Measurements from ENCODE around the gene DDX39A. TPM values are rescaled to one million over a fixed set of nuclear protein-coding genes. Genes with fewer than 3 reads are reported as not detected.

The DDX39A gene
- total and polyA plus RNA-seq, 2 of the 8 experiments (the other 6 are each of a cell fraction or from before 2014, with no cell fraction given), result 139 TPM

GRCh38 chr19:14425696-14426138 is 6.6 kb upstream of the DDX39A start:
- Histone ChIP-seq H2BK5ac (ENCODE audit: low read depth, low read length) (no peak overlapping the region), H3K14ac (ENCODE audit: insufficient read length) (no peak overlapping the region), H3K9ac (replicated peaks in 1 of 4; ENCODE audit: extremely low read depth in 1 of 4, low read depth in 3 of 4, low read length in 3 of 4) (no peak overlapping the region), H2BK15ac (ENCODE audit: low read length) (no peak overlapping the region), H3K23ac (ENCODE audit: insufficient read length) (no peak overlapping the region), H3K23me2 (ENCODE audit: low read depth, low read length) (no peaks in the 10 kb centered on the region), H4K91ac (replicated peaks; ENCODE audit: insufficient read length, low read length) (no peak overlapping the region), H4K8ac (ENCODE audit: extremely low read depth, insufficient read depth, low read length) (no peak overlapping the region), H3K79me2 (ENCODE audit: control insufficient read depth in 1 of 2, insufficient read depth in 2 of 2, low read length in 2 of 2) (no peaks in the 10 kb centered on the region), H3K9me3 (ENCODE audit: insufficient read depth in 2 of 2, low read depth in 1 of 2, low read length in 1 of 2) (no peaks in the 10 kb centered on the region), H3K4me3 (ENCODE audit: extremely low read depth in 1 of 4, insufficient read depth in 2 of 4, low read depth in 3 of 4, low read length in 4 of 4) (no peak overlapping the region), H3K18ac (ENCODE audit: extremely low read depth, low read length) (no peak overlapping the region), H2BK12ac (ENCODE audit: low read depth, low read length) (no peak overlapping the region), H3K4ac (replicated peaks; ENCODE audit: insufficient read length, low read depth, low read length) (no peak overlapping the region), H3K27ac (ENCODE audit: low read depth, low read length) (no peak overlapping the region), H3K4me1 (replicated peaks in 1 of 4; ENCODE audit: control insufficient read depth in 3 of 4, insufficient read depth in 4 of 4, low read length in 3 of 4) (peaks cover 0 to 3% (median 0%) of the 10 kb centered on the region in 4 experiments; a peak in 2 of 7 replicates), H4K20me1 (replicated peaks in 1 of 2; ENCODE audit: control insufficient read depth in 1 of 2, insufficient read depth in 2 of 2, low read length in 2 of 2) (no peaks in the 10 kb centered on the region), H4K5ac (ENCODE audit: insufficient read length, low read depth, low read length) (no peak overlapping the region), H3K36me3 (ENCODE audit: control insufficient read depth in 2 of 4, insufficient read depth in 4 of 4, low read length in 3 of 4) (no peaks in the 10 kb centered on the region), H2BK120ac (replicated peaks; ENCODE audit: low read depth, low read length) (no peak overlapping the region), H3K79me1 (ENCODE audit: low read depth, low read length) (no peaks in the 10 kb centered on the region), H2AK5ac (ENCODE audit: low read depth, low read length) (no peak overlapping the region), H2AFZ (ENCODE audit: low read length) (no peak overlapping the region), H3K4me2 (ENCODE audit: insufficient read depth in 1 of 2, low read depth in 2 of 2, low read length in 2 of 2) (no peak overlapping the region), H3K27me3 (replicated peaks in 1 of 4; ENCODE audit: control insufficient read depth in 3 of 4, extremely low read depth in 1 of 4, insufficient read depth in 3 of 4, low read length in 3 of 4) (no peaks in the 10 kb centered on the region; a peak in 1 of 7 replicates), H2BK20ac (ENCODE audit: low read length) (no peak overlapping the region), H3K56ac (replicated peaks; ENCODE audit: insufficient read length, low read depth, low read length) (no peak overlapping the region)
- ChIA-PET POLR2A (ENCODE audit: partially characterized antibody) (interaction anchor here (1.2 to 1.3 kb wide), 4 partner anchors 9 to 64 kb away, joined by 3 to 5 read pairs (median 4); no protein-coding TSS in a partner anchor), CTCF (ENCODE audit: partially characterized antibody) (interaction anchor here (1.0 to 2.2 kb wide), 4 partner anchors 10 to 79 kb away, joined by 3 to 6 read pairs (median 4); no protein-coding TSS in a partner anchor)
- DNase-seq (ENCODE audit: low read depth in 1 of 2, low spot score in 2 of 2) (no peak), FAIRE-seq (no peak)
- TF ChIP-seq HDAC6 (IDR thresholded peaks at IDR 0.05; ENCODE audit: low read depth, low read length), result no peak
- no peak for TF ChIP-seq EP300 (IDR thresholded peaks at IDR 0.05; ENCODE audit: borderline replicate concordance in 1 of 2, low read depth in 2 of 2, low read length in 2 of 2)
- no peak for TF ChIP-seq TAF7 (optimal IDR thresholded peaks at IDR 0.05; ENCODE audit: borderline replicate concordance, low read depth, low read length)
- no peak for TF ChIP-seq GTF2F1 (IDR thresholded peaks at IDR 0.05; ENCODE audit: borderline replicate concordance, low read depth, low read length)
- no peak for TF ChIP-seq KDM1A (IDR thresholded peaks at IDR 0.05; ENCODE audit: borderline replicate concordance, low read length)
- no peak for TF ChIP-seq JUN (IDR thresholded peaks at IDR 0.05; ENCODE audit: low read depth, low read length)
- TF ChIP-seq SIRT6 (IDR thresholded peaks at IDR 0.05; ENCODE audit: low read length), result no peak
- no peak for TF ChIP-seq SUZ12 (IDR thresholded peaks at IDR 0.05; ENCODE audit: low read length)
- no peak for TF ChIP-seq SP2 (IDR thresholded peaks at IDR 0.05; ENCODE audit: low read length)
- TF ChIP-seq HDAC2 (IDR thresholded peaks at IDR 0.05; ENCODE audit: borderline replicate concordance in 1 of 2, low read depth in 2 of 2, low read length in 2 of 2), result no peak
- no peak for TF ChIP-seq SRF (IDR thresholded peaks at IDR 0.05; ENCODE audit: low read depth, low read length)
- TF ChIP-seq FOSL1 (IDR thresholded peaks at IDR 0.05; ENCODE audit: insufficient read depth, low read depth, low read length), result no peak
- TF ChIP-seq NANOG (IDR thresholded peaks at IDR 0.05; ENCODE audit: insufficient read depth, low read depth, low read length, poor library complexity, severe bottlenecking), result no peak
- 72% methylated on average over 7 of the region's 7 CpGs; no CpG with 5 or more reads in 1 of the 2 experiments for WGBS, 2 experiments (ENCODE audit: extremely low coverage in 1 of 2, insufficient coverage in 1 of 2, insufficient read length in 1 of 2, insufficient replicate concordance in 2 of 2, low coverage in 1 of 2, low lambda C conversion rate in 2 of 2, missing lambda C conversion rate in 1 of 2)

Data from H1 (cell line).